GM18873 (cell line): Measurements from ENCODE around the gene GP5.

Experiments used
- ATAC-seq: cut with Tn5 transposase; IDR thresholded peaks from one replicate; pipeline ENCODE4 v1.9.1; 2021; ENCODE audit warnings: mild to moderate bottlenecking, moderate library complexity, moderate number of reproducible peaks; ENCODE audit not compliant: unreplicated experiment, low FRiP score

Gene GP5

GRCh38 chr3:194377708-194378107 lies 21.4 kb downstream of the GP5 start:
- ATAC-seq, result no peak

GRCh38 chr3:194376241-194376560 lies 22.9 kb downstream of the GP5 start:
- no peak for ATAC-seq

- ATAC-seq, result no peak
These were observed 23.4 kb downstream of the GP5 start for GRCh38 chr3:194375473-194376240.

GRCh38 chr3:194374935-194375334 lies 24.1 kb downstream of the GP5 start:
- no peak for ATAC-seq

- no peak for ATAC-seq
These were observed 25.2 kb downstream of the GP5 start for GRCh38 chr3:194373899-194374298.

GRCh38 chr3:194373028-194373427 lies 26.0 kb downstream of the GP5 start:
- ATAC-seq, result no peak

- no peak for ATAC-seq
These were observed 28.3 kb downstream of the GP5 start for GRCh38 chr3:194370753-194371152.

GRCh38 chr3:194369522-194370279 lies 29.4 kb downstream of the GP5 start, which contains the start of gene LRRC15:
Gene LRRC15 (minus strand): TSS chr3:194369743. CDS start chr3:194361043, 8,700 bp downstream.
- ATAC-seq, result no peak

GRCh38 chr3:194368918-194369317 lies 30.1 kb downstream of the GP5 start:
- no peak for ATAC-seq

GRCh38 chr3:194367992-194368841 lies 30.8 kb downstream of the GP5 start:
- no peak for ATAC-seq

GRCh38 chr3:194365978-194366490 lies 33.0 kb downstream of the GP5 start:
- ATAC-seq, result no peak

GRCh38 chr3:194365526-194365925 lies 33.5 kb downstream of the GP5 start:
- ATAC-seq, result no peak

- no peak for ATAC-seq
These were observed 34.2 kb downstream of the GP5 start for GRCh38 chr3:194364652-194365434.

- ATAC-seq, result no peak
These were observed 34.8 kb downstream of the GP5 start for GRCh38 chr3:194364314-194364651.

GRCh38 chr3:194360568-194360967 lies 38.5 kb downstream of the GP5 start:
- ATAC-seq, result no peak

- no peak for ATAC-seq
These were observed 41.4 kb downstream of the GP5 start for GRCh38 chr3:194357681-194358080.

- no peak for ATAC-seq
These were observed 43.7 kb downstream of the GP5 start for GRCh38 chr3:194355379-194355778.

GRCh38 chr3:194354315-194354714 lies 44.8 kb downstream of the GP5 start:
- no peak for ATAC-seq

- no peak for ATAC-seq
These were observed 46.3 kb downstream of the GP5 start for GRCh38 chr3:194352667-194353246.
